GM12873 (cell line): ENCODE data around the gene AHDC1.

Source experiments
- TF ChIP-seq, protein P1 (sequence below): IDR thresholded peaks from 2 replicates; pipeline ENCODE4 v1.5.1; 2012; ENCODE audit warnings: low read depth, mild to moderate bottlenecking, moderate library complexity, low read length, control low read depth; ENCODE audit not compliant: insufficient read depth; ENCODE audit errors: missing control alignments

The AHDC1 gene

DNA sequence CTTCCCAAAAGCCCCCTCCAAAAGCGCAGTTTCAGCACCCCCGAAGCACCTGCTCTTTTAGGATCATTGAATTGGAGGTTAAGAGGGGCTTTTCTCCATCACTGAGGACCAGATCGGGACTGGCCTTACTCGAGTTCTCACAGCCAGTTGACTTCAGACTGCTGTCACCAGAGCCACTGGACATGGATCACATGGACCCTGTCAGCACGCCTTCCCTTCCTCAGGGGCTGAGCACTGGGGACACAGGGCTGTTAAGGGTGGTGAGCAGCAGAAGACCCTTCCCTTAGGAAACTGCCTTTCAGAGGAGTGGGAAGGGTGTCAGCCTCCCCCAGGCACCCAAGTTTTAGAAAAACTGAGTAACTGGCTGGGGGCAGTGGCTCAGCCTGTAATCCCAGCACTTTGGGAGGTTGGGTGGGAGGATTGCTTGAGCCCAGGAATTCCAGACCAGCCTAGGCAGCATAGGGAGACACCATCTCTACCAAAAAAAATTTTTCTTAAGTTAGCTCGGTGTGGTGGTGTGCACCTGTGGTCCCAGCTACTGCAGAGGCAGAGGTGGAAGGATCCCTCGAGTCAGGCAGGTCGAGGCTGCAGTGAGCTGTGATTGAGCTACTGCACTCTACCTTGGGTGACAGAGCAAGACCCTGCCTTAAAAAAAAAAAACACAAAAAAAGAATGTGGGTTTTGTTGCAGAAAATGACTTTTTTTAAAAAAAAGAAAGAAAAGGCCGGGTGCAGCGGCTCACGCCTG is 31.6 kb upstream of the AHDC1 start:
- TF ChIP-seq, protein P1, sequence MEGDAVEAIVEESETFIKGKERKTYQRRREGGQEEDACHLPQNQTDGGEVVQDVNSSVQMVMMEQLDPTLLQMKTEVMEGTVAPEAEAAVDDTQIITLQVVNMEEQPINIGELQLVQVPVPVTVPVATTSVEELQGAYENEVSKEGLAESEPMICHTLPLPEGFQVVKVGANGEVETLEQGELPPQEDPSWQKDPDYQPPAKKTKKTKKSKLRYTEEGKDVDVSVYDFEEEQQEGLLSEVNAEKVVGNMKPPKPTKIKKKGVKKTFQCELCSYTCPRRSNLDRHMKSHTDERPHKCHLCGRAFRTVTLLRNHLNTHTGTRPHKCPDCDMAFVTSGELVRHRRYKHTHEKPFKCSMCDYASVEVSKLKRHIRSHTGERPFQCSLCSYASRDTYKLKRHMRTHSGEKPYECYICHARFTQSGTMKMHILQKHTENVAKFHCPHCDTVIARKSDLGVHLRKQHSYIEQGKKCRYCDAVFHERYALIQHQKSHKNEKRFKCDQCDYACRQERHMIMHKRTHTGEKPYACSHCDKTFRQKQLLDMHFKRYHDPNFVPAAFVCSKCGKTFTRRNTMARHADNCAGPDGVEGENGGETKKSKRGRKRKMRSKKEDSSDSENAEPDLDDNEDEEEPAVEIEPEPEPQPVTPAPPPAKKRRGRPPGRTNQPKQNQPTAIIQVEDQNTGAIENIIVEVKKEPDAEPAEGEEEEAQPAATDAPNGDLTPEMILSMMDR, result no peak

DNA sequence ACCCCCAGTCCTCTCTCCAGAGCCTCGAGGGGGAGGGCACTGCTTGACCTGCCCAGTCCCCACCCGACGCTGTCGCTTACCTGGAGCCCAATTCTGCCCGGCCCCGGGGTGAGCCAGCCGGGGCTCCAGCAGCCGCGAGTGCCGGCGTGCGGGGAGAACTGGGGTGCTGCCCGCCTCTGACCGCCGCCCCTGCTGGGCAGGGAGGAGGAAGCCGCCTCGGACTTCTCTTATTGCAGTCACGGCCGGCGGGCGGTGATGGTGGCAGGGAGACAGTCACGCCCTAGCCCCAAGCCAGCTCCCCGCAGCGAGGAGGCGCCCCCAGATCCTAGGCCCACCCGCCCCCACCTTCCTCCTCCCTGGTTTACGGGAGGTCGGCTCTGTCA is 31.0 kb upstream of the AHDC1 start, which contains the start of gene FGR:
Gene FGR, minus strand, starts transcription at position 201 of the 383 bp plus-strand sequence. CDS start 11,269 bp downstream, outside the sequence.
- TF ChIP-seq, protein P1, result no peak

DNA sequence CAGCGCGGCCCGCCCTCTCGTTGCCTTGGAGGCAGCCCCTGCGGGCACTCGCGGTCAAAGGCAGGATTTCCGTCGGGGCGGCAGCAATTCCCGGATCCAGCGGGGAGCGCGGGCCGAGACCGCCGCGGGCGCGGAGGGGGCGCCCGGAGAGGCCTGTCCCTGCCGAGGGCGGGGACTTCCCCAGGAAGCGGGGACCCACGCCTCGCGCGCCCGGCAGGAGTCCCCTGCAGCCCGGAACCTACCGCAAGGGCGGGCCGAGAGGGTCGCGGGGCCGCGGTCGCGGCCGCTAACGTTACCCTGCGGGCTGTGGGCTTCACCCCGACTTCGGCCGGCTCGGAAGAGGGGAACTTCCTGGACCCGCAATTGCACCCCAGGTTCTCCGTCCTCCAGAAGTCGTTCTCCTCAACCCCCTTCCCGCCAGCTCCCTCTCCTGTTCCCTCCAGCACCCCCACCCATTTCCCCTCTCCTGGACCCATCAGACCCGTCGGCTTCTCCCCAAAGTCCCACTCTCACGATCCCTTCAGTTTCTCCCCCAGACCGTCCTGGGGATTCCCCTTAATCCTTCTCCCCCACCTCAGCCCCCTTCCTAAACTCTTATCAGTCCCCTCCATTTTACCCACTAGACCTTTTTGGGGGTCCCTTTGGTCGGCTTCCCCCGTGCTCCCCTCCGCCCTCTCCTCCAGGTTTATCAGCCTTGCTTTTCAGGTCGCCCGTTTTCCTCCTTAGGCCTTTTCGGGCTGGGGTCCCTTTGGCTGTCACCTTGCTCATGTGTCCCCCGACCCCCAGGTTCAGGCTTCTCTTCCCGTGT is 30.4 kb upstream of the AHDC1 start:
- TF ChIP-seq, protein P1, result no peak

DNA sequence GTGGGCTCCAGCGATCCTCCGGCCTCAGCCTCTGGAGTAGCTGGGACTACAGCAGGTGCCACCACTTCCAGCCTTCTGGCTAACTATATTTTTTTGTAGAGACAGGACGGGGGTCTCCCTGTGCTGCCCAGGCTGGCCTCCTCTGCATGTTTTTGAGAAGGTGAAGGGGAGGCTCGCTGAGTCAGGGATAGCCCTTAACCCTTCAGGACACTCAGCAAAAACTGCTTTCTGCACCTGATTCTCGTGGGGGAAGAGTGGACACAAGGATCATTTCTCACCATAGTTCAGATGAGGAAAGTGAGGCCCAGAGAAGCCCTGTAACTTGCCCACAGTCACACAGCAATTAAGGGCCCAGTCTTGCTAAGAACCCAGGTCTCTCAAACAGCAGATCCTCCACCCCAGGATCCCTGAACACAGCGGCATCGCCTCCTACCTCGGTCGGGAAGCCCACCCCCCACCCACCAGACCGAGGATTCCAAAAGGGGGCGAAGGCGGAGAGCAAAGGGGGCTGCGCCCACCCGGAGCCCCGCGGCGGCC is 29.8 kb upstream of the AHDC1 start:
- TF ChIP-seq, protein P1, result no peak

DNA sequence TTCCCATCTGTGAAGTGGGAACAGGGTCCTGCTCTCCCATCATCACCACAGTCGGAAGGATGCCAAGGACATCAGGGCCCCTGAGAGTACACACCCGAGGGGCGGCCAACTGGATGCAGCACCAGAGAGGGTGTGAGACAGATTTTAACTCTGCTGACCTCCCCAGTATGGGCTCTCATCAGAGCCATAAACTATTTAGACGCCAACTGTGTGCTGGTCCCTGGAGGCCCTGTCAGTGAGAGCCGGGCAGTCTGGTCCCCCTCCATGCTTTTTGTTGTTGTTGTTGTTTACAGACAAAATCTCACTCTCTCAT is 29.3 kb upstream of the AHDC1 start:
- TF ChIP-seq, protein P1, result no peak

DNA sequence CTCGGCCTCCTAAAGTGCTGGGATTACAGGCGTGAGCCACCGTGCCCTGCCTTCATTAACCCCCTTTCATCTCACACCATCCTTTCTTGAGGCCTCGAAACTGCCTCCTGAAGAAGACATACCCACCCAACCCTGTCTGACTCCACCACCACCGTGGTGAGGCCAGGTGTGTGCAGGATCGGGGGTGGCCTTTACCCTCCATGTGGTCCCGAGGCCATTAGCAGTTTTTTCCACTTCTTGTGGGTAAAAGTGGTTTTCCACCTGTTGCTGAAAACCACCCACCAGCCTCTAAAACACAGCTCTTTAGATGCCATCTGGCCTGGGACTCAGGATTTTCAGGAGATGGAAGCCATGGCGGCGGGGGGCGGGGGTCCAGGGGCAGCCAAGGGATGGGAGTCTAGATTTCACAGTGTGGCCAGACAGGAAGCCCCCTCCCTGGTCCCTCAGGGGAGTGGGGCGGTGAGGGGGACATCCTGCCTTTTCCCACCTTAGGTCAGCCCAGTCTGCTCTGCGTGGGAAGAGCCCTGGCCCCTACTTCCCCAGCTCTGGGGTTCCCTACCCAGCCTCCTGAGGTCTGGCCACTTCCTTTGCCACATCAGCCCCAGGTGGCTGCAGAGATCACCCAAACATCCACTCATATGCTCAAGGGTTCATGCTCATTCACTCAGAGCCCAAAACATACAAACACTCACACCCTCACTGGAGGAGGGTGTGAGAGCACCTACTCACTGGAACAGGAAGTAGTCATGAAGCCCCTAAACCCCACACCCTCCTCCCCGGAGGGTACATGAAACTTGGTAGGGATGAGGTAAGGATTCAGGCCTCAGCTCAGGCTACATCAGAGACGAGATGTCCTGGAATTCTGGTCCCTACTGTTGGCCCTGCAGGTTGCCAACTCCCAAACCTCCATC is 28.7 kb upstream of the AHDC1 start:
- TF ChIP-seq, protein P1, result no peak
